ENCODE data around the gene CD69. TPM values are rescaled to one million over a fixed set of nuclear protein-coding genes. Genes with fewer than 3 reads are reported as not detected.
A peak's percentile ranks its signal among the peaks of the same experiment; 100 is the strongest.
"Not testable (repeated sequence)": the region's sequence is repeated elsewhere in the genome, so short reads cannot be mapped to it uniquely, and the experiment has no call there.

CD69 gene
- total RNA-seq, 2 experiments from 2014 or later = 196 to 197 TPM

DNA sequence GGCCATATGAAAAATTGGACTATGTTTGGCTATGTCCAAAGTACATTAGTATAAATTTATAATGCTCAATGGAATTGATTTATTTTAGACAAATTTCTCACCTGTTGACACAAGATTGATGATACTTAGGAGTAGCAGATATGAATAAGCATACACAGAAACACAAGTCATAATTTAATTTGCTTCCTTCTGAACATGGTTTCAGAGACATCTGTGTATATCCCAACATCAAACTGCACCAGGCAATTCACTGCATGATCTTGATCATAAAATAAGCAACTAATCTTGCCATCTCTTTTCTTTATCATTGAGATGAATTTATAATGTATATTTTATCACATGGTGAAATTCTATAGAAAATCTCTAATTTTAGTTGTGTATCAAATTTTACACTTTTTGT lies 31.6 kb downstream of the CD69 start:
- Mint-ChIP-seq H3K27ac (peak overlapping the region; percentile 42), H3K9me3 (peaks cover 4% of the 10 kb centered on the region), H3K4me3 (no peak overlapping the region), H3K4me1 (peaks cover 54% of the 10 kb centered on the region), H3K27me3 (peaks cover 6% of the 10 kb centered on the region), H3K36me3 (ENCODE audit: low read depth) (peaks cover 27% of the 10 kb centered on the region)
- ChIA-PET CTCF (interaction anchor here (0.9 to 2.0 kb wide), 3 partner anchors 14 to 21 kb away, joined by 5 to 9 read pairs (median 6); no protein-coding TSS in a partner anchor), POLR2A (interaction anchor here (0.8 to 5.3 kb wide), 10 partner anchors 13 to 83 kb away, joined by 3 to 67 read pairs (median 12); partner anchors contain the start of genes CD69 and CLEC2D)
- no peak for DNase-seq

DNA sequence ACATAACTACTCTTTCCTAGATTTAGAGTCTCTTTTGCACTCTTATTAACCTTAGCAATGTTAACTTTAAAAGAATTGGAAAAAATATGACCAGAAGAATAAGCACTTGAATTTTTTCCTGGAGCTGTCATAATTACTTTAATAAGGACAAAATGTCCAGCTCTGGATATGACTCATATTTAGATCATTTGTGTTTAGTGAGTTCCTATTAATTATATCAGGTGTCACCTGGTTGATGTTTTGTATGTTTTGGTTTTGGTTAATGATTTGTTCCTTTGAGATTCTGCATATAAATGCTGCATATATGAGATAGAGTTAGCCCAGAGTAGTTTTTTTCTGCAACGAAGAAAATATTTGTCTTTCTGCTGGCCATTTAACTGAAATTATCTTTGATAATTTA lies 32.9 kb downstream of the CD69 start:
- peaks cover 49% of the 10 kb centered on the region for H3K4me1 Mint-ChIP-seq
- H3K36me3 Mint-ChIP-seq (ENCODE audit: low read depth) = peaks cover 27% of the 10 kb centered on the region
- no peak overlapping the region for H3K27ac Mint-ChIP-seq
- no peak overlapping the region for H3K4me3 Mint-ChIP-seq
- DNase-seq = no peak
- H3K27me3 Mint-ChIP-seq = peaks cover 10% of the 10 kb centered on the region
- ChIA-PET CTCF (no interaction called here), POLR2A (no interaction called here)
- peaks cover 4% of the 10 kb centered on the region for H3K9me3 Mint-ChIP-seq

DNA sequence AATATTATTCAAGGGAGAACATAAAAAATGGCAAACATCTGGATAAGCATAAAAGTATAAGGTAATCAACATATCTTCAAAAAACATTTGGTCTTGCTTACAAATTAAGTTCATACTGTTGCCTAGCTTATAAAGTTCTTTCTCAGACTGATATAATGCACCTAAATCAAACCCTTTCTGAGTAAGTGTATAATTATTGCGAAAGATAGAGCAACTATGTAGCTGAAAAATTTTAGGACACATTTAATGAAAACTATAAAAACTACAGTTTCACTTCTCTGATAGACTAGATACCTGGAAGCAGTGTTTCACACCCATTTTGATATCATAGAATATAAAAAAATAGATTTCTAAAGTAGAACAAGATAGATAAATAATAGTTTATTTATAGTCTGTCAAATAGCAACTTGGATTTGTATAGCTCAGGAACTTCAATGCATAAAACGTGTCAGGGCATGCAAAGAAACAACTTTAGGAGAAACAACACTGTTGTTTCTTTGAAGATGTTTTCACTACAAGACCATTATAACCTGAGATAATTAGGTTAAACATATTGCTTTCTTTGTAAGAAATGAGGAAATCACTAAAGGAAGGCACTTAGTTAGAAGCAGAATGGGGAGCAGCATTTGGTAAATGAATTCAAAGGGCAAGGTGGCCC lies 35.4 kb downstream of the CD69 start:
- H3K27me3 Mint-ChIP-seq = peaks cover 10% of the 10 kb centered on the region
- no peak for DNase-seq
- POLR2A ChIA-PET = interaction anchor here (0.5 to 2.4 kb wide), 9 partner anchors 8 to 87 kb away, joined by 3 to 9 read pairs (median 3); no protein-coding TSS in a partner anchor
- H3K36me3 Mint-ChIP-seq (ENCODE audit: low read depth) = peaks cover 45% of the 10 kb centered on the region
- H3K9me3 Mint-ChIP-seq = peaks cover 4% of the 10 kb centered on the region
- CTCF ChIA-PET = interaction anchor here (0.7 to 1.2 kb wide), 3 partner anchors 12 to 92 kb away, joined by 3 to 4 read pairs (median 3); no protein-coding TSS in a partner anchor
- no peak overlapping the region for H3K27ac Mint-ChIP-seq
- peaks cover 38% of the 10 kb centered on the region for H3K4me1 Mint-ChIP-seq
- no peak overlapping the region for H3K4me3 Mint-ChIP-seq

DNA sequence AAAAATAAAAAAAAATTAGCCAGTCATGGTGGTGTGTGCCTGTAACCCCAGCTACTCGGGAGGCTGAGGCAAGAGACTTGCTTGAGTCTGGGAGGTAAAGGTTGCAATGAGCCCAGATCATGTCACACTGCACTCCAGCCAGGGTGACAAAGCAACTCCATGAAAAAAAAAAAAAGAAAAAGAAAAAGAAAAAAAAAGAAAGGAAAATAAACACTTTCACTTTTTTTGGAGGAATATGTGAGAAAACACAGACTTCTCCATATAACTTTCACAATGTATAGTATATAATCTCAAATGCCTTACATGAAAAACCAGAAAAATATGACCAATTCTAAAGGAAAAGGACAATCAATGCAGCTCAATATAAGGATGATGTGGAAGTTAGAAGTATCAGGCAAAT lies 36.7 kb downstream of the CD69 start:
- Mint-ChIP-seq H3K27ac (no peak overlapping the region), H3K36me3 (ENCODE audit: low read depth) (peaks cover 46% of the 10 kb centered on the region), H3K27me3 (peaks cover 10% of the 10 kb centered on the region), H3K4me1 (peaks cover 36% of the 10 kb centered on the region), H3K9me3 (peaks cover 4% of the 10 kb centered on the region), H3K4me3 (no peak overlapping the region)
- ChIA-PET CTCF (no interaction called here), POLR2A (interaction anchor here (2.4 kb wide), 1 partner anchor 15 kb away, joined by 9 read pairs; no protein-coding TSS in a partner anchor)
- DNase-seq = no peak

DNA sequence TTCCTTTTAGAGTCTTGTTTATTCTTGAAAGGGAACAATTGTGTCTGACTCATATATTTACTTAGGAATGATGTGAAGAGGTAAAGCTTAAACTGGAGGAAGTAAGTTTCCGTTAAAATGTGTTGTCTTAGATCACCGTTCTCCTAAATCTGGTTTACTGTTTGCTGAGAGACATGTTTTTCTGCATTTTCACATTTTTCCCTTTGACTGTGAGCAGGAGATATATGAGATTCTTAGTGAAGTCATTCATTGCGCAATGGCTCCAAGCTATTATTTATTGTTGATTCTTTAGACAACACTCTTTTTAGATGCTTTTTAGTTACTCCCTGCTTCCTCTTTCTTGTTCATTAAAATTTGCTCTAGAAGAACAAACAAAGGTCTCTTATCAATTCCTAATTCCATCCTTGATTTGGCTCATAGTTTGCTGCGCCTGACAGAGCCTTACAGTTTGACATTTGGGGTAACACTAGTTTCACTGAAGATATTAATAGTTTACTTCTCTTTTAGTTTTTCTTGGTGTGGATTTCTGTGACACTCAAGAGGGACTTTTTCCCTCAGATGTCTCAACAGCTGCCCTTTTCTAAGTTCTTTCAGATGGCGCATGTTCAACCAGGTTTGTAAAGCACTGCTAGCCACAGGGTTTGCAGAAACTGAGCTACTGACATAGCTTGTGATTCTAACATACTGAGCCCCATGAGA lies 39.2 kb downstream of the CD69 start:
- peaks cover 8% of the 10 kb centered on the region for H3K27me3 Mint-ChIP-seq
- ChIA-PET CTCF (interaction anchor here (1.5 kb wide), 1 partner anchor 13 kb away, joined by 5 read pairs; no protein-coding TSS in a partner anchor), POLR2A (interaction anchor here (0.6 to 1.8 kb wide), 6 partner anchors 10 to 21 kb away, joined by 3 to 5 read pairs (median 3); no protein-coding TSS in a partner anchor)
- no peak for DNase-seq
- no peak overlapping the region for H3K27ac Mint-ChIP-seq
- peaks cover 48% of the 10 kb centered on the region for H3K36me3 Mint-ChIP-seq (ENCODE audit: low read depth)
- H3K4me3 Mint-ChIP-seq = no peak overlapping the region
- peaks cover 4% of the 10 kb centered on the region for H3K9me3 Mint-ChIP-seq
- peaks cover 35% of the 10 kb centered on the region for H3K4me1 Mint-ChIP-seq

DNA sequence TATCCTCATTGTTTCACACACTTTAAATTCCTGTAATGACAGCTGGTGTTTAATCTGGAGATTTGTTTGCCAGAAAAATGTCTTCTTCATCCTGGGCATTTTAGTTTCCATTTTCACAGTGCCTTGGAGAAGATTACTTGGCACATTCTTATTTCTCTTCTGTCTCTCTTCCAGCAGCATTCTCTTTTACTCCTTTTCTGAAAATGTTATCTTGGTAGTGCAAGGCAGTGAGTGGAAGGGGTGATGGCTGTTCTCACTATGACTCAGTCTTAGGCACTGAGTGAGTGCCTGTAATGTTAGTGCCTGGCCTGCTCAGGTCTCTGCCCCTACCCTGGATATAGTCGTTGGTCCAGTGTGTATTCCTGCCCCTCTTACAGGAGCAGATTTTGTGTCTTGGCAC lies 40.9 kb downstream of the CD69 start:
- CTCF ChIA-PET = interaction anchor here (1.4 to 1.5 kb wide), 2 partner anchors 12 to 23 kb away, joined by 3 to 4 read pairs; no protein-coding TSS in a partner anchor
- POLR2A ChIA-PET = interaction anchor here (1.2 kb wide), 1 partner anchor 14 kb away, joined by 3 read pairs; the partner anchor contains the start of gene CLECL1
- Mint-ChIP-seq H3K27me3 (peaks cover 6% of the 10 kb centered on the region), H3K36me3 (ENCODE audit: low read depth) (peaks cover 56% of the 10 kb centered on the region), H3K9me3 (peaks cover 7% of the 10 kb centered on the region), H3K27ac (no peak overlapping the region), H3K4me3 (no peak overlapping the region), H3K4me1 (peaks cover 32% of the 10 kb centered on the region)
- DNase-seq = no peak

DNA sequence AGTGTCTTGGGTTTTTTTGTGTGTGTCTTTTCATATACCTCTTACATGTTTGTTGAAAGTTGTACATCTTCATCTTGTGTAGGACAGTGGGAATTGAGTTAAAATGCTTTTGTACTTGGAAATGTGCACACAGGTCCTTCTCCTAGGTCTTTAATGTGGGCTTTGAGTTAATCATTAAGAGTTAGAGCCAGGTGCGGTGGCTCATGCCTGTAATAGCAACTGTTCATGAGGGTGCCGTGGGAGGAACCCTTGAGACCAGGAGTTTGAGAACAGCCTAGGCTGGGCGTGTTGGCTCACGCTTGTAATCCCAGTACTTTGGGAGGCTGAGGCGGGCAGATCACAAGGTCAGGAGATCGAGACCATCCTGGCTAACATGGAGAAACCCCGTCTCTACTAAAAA lies 41.7 kb downstream of the CD69 start:
- Mint-ChIP-seq H3K27me3 (peaks cover 4% of the 10 kb centered on the region), H3K36me3 (ENCODE audit: low read depth) (peaks cover 54% of the 10 kb centered on the region), H3K4me1 (peaks cover 28% of the 10 kb centered on the region)

DNA sequence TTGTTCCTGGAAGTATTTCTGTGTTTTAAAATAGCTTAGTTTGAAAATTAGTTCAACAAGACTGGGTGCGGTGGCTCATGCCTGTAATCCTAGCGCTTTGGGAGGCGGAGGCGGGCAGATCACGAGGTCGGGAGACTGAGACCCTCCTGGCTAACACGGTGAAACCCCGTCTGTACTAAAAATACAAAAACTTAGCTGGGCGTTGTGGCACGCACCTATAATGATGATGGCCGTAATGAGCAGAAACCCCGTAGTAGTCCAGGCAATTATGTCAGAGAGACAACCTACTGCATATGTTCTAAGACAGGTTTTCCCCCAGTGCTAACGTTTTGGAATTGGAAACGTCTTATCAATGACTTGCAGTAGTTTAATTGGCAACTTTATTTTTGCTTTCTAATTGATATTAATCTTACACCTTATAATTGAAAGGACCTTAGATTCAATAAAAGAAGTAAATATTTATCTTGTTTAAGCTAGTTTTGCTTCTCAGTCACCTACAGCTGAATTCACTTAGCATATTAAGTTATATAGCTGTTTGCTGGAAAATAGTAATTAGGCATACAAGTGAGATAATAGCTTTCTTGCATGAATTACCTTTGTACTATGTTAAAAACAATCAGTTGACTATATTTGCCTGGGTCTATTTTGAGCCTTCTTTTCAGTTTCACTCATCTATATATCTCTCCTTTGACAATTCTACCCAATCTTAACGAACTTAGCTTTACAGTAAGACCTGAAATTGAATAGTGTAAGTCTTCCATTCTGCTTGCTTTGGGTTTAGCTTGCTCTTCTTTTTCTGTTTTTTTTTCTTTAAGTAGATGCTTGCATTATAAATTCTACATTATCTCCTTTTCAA lies 43.4 kb downstream of the CD69 start:
- ChIA-PET POLR2A (interaction anchor here (0.6 to 3.0 kb wide), 4 partner anchors 8 to 43 kb away, joined by 3 to 11 read pairs (median 6); no protein-coding TSS in a partner anchor), CTCF (interaction anchor here (0.7 to 1.8 kb wide), 3 partner anchors 8 to 25 kb away, joined by 3 to 13 read pairs (median 5); no protein-coding TSS in a partner anchor)
- peaks cover 3% of the 10 kb centered on the region for H3K9me3 Mint-ChIP-seq
- H3K27me3 Mint-ChIP-seq = no peaks in the 10 kb centered on the region
- no peak overlapping the region for H3K4me3 Mint-ChIP-seq
- DNase-seq = no peak
- H3K4me1 Mint-ChIP-seq = peaks cover 22% of the 10 kb centered on the region
- H3K36me3 Mint-ChIP-seq (ENCODE audit: low read depth) = peaks cover 45% of the 10 kb centered on the region
- no peak overlapping the region for H3K27ac Mint-ChIP-seq

More for the DNA sequence above, 41.7 kb downstream of the CD69 start:
- Mint-ChIP-seq H3K9me3 (peaks cover 3% of the 10 kb centered on the region), H3K27ac (peak overlapping the region; percentile 10), H3K4me3 (no peak overlapping the region)
- DNase-seq = no peak
- ChIA-PET POLR2A (interaction anchor here (1.2 to 3.0 kb wide), 2 partner anchors 10 to 15 kb away, joined by 3 to 11 read pairs; partner anchors contain the start of gene CLECL1), CTCF (interaction anchor here (1.4 to 1.5 kb wide), 2 partner anchors 11 to 24 kb away, joined by 3 to 4 read pairs; no protein-coding TSS in a partner anchor)

DNA sequence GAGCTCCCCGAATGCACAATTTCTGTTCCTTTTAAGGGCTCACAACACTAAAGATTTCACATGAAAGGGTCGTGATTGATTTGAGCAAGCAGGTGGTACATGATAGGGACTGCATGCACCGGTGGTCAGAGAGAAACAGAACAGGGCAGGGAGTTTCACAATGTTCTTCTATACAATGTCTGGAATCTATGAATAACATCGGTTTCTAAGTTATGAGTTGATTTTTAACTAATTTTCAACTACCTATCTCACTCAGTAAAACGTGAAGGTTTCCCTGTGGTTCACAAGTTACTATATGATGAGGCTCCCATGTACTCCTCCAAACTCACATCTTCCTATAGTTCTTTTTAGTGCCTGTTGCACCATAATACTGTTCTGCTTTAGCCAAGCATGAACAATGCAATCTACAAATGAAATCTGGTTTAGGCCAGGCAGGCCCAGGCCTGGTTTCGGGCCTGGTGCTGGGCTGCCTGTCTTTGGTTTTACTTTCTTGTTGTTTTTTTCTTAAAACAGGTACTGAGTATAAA lies 47.6 kb downstream of the CD69 start:
- H3K4me3 Mint-ChIP-seq, DNase-seq, CTCF ChIA-PET, H3K27me3 Mint-ChIP-seq, H3K9me3 Mint-ChIP-seq, H3K27ac Mint-ChIP-seq: not testable (repeated sequence)
- POLR2A ChIA-PET = interaction anchor here (1.0 to 1.4 kb wide), 2 partner anchors 17 to 79 kb away, joined by 3 read pairs; no protein-coding TSS in a partner anchor
- Mint-ChIP-seq H3K4me1 (peaks cover 20% of the 10 kb centered on the region), H3K36me3 (ENCODE audit: low read depth) (peaks cover 12% of the 10 kb centered on the region)

DNA sequence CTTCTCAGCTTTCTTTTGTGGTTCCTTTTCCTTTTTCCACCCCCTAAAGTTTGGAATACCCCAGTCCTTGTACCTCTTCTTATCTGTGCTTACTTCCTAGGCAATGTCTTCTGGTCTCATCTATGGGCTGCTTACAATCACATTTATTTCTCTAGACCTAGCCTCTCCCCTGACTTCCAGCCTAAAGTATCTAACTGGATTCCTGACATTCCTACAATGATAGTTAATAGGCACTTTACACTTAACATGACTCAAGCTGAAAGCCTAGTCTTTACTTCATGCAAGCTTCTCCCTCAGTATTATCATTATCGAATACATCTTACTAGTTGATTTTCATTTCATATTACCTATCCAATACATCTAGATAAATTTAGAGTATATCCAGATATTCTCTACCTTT lies 49.0 kb downstream of the CD69 start:
- no peak for DNase-seq
- ChIA-PET CTCF (interaction anchor here (0.5 to 6.4 kb wide), 6 partner anchors 12 to 1726 kb away, joined by 3 to 74 read pairs (median 4); no protein-coding TSS in a partner anchor), POLR2A (interaction anchor here (1.0 to 3.1 kb wide), 9 partner anchors 10 to 64 kb away, joined by 3 to 17 read pairs (median 4); no protein-coding TSS in a partner anchor)
- Mint-ChIP-seq H3K27ac (no peak overlapping the region), H3K4me1 (peaks cover 32% of the 10 kb centered on the region), H3K4me3 (no peak overlapping the region), H3K9me3 (peaks cover 4% of the 10 kb centered on the region), H3K27me3 (no peaks in the 10 kb centered on the region), H3K36me3 (ENCODE audit: low read depth) (peaks cover 18% of the 10 kb centered on the region)

DNA sequence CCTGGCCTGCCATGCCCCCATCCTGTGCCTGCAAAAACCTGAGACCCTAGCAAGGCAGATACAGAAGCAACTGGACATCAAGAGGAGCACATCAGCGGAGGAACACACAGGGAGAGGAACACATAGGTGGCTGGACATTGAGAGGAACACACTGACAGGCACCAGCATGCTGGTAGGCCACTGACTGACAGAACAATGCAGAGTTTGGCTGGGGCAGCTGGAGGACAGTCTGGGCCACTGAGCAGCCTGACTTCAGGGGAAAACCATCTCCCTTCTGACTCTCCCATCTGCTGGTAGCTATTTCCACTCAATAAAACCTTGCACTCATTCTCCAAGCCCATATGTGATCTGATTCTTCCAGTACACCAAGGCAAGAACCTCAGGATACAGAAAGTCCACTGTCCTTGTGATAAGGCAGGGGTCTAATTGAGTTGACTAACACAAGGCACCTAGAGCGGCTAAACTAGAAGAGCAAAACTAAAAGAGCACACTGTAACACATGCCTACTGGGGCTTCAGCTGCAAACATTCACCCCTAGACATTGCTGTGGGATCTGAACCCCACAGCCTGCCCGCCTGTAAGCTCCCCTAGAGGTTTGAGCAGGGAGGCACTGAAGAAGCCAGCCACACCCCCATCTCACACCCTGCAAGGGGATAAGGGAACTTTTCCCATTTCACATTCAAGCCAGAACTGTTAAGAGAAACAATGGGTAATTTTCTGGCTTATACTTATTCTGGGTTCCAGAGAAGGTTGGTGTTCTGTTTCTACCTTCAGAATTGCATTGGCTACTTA lies 49.9 kb downstream of the CD69 start:
- H3K27ac Mint-ChIP-seq = no peak overlapping the region
- ChIA-PET CTCF (interaction anchor here (1.1 to 6.4 kb wide), 5 partner anchors 11 to 77 kb away, joined by 3 to 74 read pairs (median 4); no protein-coding TSS in a partner anchor), POLR2A (interaction anchor here (1.0 to 3.1 kb wide), 9 partner anchors 9 to 63 kb away, joined by 3 to 17 read pairs (median 4); no protein-coding TSS in a partner anchor)
- DNase-seq = no peak
- H3K4me3 Mint-ChIP-seq = no peak overlapping the region
- H3K27me3 Mint-ChIP-seq = no peaks in the 10 kb centered on the region
- peaks cover 8% of the 10 kb centered on the region for H3K9me3 Mint-ChIP-seq
- H3K4me1 Mint-ChIP-seq = peaks cover 37% of the 10 kb centered on the region
- H3K36me3 Mint-ChIP-seq (ENCODE audit: low read depth) = peaks cover 17% of the 10 kb centered on the region

All from activated CD4-positive, alpha-beta memory T cell treated with anti-CD3 and anti-CD28 coated beads, Interleukin-2, amount 10 ng/mL, durations not matched to agents 7 days and 5 days (primary cell).